Natural killer cell (primary cell): Measurements from ENCODE around the gene MAEA. TPM values are rescaled to one million over a fixed set of nuclear protein-coding genes. Genes with fewer than 3 reads are reported as not detected.

Experiments used
- ATAC-seq, 3 donors: fragments of 150-1000 bp in 2 of 3; fragments of 200-7000 bp in 1 of 3; cut with Tn5 transposase; 1 replicate in 1 of 3; 2 replicates in 2 of 3; pipeline ENCODE4 v1.10.0; 2021; ENCODE audit warnings: mild to moderate bottlenecking in 2 of 3, moderate library complexity in 2 of 3
- DNase-seq, 2 donors: peaks; one replicate each; pipeline versions ENCODE4 v3.0.0 to v3.0.0-alpha.2; 2013 to 2021; ENCODE audit warnings: mixed read lengths in 1 of 2
- H3K27ac ChIP-seq: one replicate; pipeline ENCODE4 v1.5.1; 2013; ENCODE audit warnings: mild to moderate bottlenecking, low read length
- H3K27me3 ChIP-seq: one replicate; pipeline ENCODE4 v1.6.1; 2013; ENCODE audit warnings: low read length; ENCODE audit not compliant: control insufficient read depth, insufficient read depth
- H3K36me3 ChIP-seq: one replicate; pipeline ENCODE4 v1.6.1; 2013; ENCODE audit warnings: low read length; ENCODE audit not compliant: control insufficient read depth, insufficient read depth
- H3K4me1 ChIP-seq: one replicate; pipeline ENCODE4 v1.6.1; 2013; ENCODE audit warnings: low read length; ENCODE audit not compliant: control insufficient read depth, insufficient read depth
- H3K4me3 ChIP-seq: one replicate; pipeline ENCODE4 v1.5.1; 2013; ENCODE audit warnings: low read length
- H3K9me3 ChIP-seq: one replicate; pipeline ENCODE4 v1.6.1; 2013; ENCODE audit warnings: low read length; ENCODE audit not compliant: control insufficient read depth, insufficient read depth
- H3K27ac Mint-ChIP-seq, 2 donors: one replicate each; pipeline ENCODE4 v1.8.0; 2022; ENCODE audit warnings: mild to moderate bottlenecking in 2 of 2, mixed read lengths in 2 of 2, moderate library complexity in 1 of 2
- H3K27me3 Mint-ChIP-seq, 2 donors: one replicate each; pipeline ENCODE4 v1.8.0; 2022; ENCODE audit warnings: low read depth in 2 of 2, mixed read lengths in 2 of 2
- H3K36me3 Mint-ChIP-seq: one replicate; pipeline ENCODE4 v1.8.0; 2022; ENCODE audit warnings: mixed read lengths
- H3K4me1 Mint-ChIP-seq, 2 donors: one replicate each; pipeline ENCODE4 v1.8.0; 2022; ENCODE audit warnings: mixed read lengths in 2 of 2
- H3K4me3 Mint-ChIP-seq: one replicate; pipeline ENCODE4 v1.8.0; 2022; ENCODE audit warnings: mild to moderate bottlenecking, moderate library complexity, mixed read lengths
- H3K9me3 Mint-ChIP-seq, 2 donors: one replicate each; pipeline ENCODE4 v1.8.0; 2022; ENCODE audit warnings: mixed read lengths in 2 of 2
- WGBS: methylation state at CpG from one replicate; pipeline ENCODE4 v1.1.7; 2013; ENCODE audit warnings: missing lambda C conversion rate; ENCODE audit not compliant: insufficient coverage; 5-methylcytosine and 5-hydroxymethylcytosine counted together
- intact Hi-C: fragments of 100-400 bp; cut with micrococcal nuclease; formaldehyde crosslinking; loops from one replicate; pipeline ENCODE4 v1.14.2; 2022
- total RNA-seq, 4 donors: library from RNA; stranded (reverse); fragments of 120-200 nt in 1 of 4; gene quantifications; one replicate each; pipeline versions ENCODE4 v1.2.3 to v1.2.4, GENCODE V29; 2013 to 2022
- TF ChIP-seq, protein P1 (sequence below): fragments of 200-600 bp; IDR thresholded peaks from one replicate; pipeline ENCODE4 v1.8.0; 2022; ENCODE audit warnings: antibody characterized with exemption

The MAEA gene
- total RNA-seq, 3 donors from 2014 or later (not counting 1 experiment from before 2014, with no cell fraction given) = 63.5 to 89.2 (median 64.0) TPM

DNA sequence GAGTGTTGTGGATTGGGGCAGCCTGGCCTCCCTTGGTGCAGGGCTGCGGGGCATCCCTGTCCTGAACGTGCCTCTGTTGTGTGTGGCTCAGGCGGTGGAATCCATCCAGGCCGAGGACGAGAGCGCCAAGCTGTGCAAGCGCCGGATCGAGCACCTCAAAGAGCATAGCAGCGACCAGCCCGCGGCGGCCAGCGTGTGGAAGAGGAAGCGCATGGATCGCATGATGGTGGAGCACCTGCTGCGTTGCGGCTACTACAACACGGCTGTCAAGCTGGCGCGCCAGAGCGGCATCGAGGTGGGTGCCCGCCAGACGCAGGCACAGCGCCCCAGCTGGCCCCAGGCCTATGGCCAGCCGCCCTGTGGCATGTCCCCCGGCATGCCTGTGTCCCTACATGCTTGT lies 25.6 kb downstream of the MAEA start:
- Mint-ChIP-seq H3K4me3 (no peak overlapping the region), H3K36me3 (no peaks in the 10 kb centered on the region), H3K9me3 (no peaks in the 10 kb centered on the region), H3K27me3 (no peaks in the 10 kb centered on the region), H3K4me1 (peaks cover 18 to 21% of the 10 kb centered on the region in 2 donors), H3K27ac (no peak overlapping the region)
- peaks cover 18% of the 10 kb centered on the region for H3K4me1 ChIP-seq
- TF ChIP-seq, protein P1, sequence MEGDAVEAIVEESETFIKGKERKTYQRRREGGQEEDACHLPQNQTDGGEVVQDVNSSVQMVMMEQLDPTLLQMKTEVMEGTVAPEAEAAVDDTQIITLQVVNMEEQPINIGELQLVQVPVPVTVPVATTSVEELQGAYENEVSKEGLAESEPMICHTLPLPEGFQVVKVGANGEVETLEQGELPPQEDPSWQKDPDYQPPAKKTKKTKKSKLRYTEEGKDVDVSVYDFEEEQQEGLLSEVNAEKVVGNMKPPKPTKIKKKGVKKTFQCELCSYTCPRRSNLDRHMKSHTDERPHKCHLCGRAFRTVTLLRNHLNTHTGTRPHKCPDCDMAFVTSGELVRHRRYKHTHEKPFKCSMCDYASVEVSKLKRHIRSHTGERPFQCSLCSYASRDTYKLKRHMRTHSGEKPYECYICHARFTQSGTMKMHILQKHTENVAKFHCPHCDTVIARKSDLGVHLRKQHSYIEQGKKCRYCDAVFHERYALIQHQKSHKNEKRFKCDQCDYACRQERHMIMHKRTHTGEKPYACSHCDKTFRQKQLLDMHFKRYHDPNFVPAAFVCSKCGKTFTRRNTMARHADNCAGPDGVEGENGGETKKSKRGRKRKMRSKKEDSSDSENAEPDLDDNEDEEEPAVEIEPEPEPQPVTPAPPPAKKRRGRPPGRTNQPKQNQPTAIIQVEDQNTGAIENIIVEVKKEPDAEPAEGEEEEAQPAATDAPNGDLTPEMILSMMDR = no peak
- H3K27ac ChIP-seq = no peak overlapping the region
- intact Hi-C loops = no loop called here
- ATAC-seq (no peak), DNase-seq (no peak)
- H3K36me3 ChIP-seq = peaks cover 56% of the 10 kb centered on the region
- H3K9me3 ChIP-seq = no peaks in the 10 kb centered on the region
- WGBS = 95% methylated on average over 27 of the region's 28 CpGs
- no peak overlapping the region for H3K4me3 ChIP-seq
- no peaks in the 10 kb centered on the region for H3K27me3 ChIP-seq

DNA sequence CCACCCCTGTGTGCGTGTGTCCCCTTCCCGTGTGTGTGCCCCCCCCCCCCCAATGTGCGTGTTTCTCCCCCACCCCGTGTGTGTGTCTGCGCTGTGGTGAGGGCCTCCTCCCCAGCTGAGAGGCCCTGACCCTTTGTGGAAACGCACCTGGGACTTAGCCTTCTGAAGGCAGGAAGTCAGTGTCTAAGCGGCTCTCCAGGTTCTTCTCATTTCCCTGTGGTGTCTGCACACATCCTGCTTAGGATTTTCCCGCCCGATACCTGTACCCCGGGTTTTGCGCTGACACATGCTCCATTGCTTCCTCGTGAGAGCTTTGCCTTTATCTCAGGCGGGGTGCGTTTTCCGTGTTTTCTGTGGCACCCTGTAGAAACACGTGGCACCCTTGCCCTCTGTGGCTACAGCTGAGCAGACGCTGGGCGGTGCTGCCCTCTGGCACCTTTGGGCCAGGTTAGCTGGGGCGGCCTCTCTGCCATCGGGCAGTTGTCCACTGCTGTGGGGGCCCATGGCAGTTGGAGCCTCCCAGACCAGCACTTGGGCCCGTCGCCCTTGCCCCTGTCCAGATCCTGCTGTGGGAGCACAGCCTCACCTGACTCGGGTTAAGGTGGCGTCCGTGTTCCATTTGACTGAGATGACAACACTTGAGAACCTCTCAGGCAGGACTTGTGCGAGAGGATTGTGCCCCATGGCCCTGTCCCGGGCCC lies 26.3 kb downstream of the MAEA start:
- Mint-ChIP-seq H3K9me3 (no peaks in the 10 kb centered on the region), H3K4me3 (peak overlapping the region; percentile 25), H3K4me1 (peaks cover 15 to 16% of the 10 kb centered on the region in 2 donors), H3K36me3 (no peaks in the 10 kb centered on the region), H3K27ac (peak overlapping the region in 1 of 2 donors; percentile 29), H3K27me3 (no peaks in the 10 kb centered on the region)
- Histone ChIP-seq H3K27me3 (no peaks in the 10 kb centered on the region), H3K27ac (no peak overlapping the region), H3K4me3 (no peak overlapping the region), H3K4me1 (peaks cover 12% of the 10 kb centered on the region), H3K36me3 (peaks cover 56% of the 10 kb centered on the region), H3K9me3 (no peaks in the 10 kb centered on the region)
- DNase-seq (peak in 1 of 2 donors; percentile 39), ATAC-seq (no peak)
- TF ChIP-seq, protein P1 = no peak
- 88% methylated on average over 24 of the region's 27 CpGs for WGBS
- intact Hi-C loops = no loop called here

DNA sequence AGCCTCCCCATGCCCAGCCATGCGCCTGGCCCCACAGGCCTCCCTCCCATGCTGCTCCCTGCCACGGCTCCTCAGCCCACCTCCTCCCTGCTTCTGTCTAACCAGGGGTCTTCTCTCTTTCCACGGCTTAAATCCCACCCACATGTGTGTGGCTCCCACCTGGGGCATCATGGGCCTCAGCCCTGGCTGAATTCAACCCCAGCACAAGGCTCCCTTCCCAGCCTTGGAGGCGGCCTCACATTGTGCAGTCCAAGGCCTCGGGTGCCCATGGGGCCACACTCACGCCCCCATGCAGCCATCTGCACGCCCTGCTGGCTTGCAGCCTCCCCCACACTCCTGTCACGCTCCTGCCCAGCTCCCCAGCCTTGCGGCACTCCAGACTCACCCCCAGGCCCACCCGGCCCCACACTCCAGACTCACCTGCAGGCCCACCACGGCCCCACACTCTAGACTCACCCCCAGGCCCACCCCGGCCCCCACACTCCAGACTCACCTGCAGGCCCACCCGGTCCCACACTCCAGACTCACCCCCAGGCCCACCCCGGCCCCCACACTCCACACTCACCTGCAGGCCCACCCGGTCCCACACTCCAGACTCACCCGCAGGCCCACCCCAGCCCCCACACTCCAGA lies 27.0 kb downstream of the MAEA start:
- Histone ChIP-seq H3K27ac (no peak overlapping the region), H3K27me3 (no peaks in the 10 kb centered on the region), H3K9me3 (no peaks in the 10 kb centered on the region), H3K4me3 (no peak overlapping the region), H3K4me1 (peaks cover 5% of the 10 kb centered on the region), H3K36me3 (peaks cover 56% of the 10 kb centered on the region)
- TF ChIP-seq, protein P1 = no peak
- WGBS = 86% methylated on average over 16 of the region's 16 CpGs
- ATAC-seq (no peak), DNase-seq (no peak)
- no peaks in the 10 kb centered on the region for H3K27me3 Mint-ChIP-seq
- H3K4me3 Mint-ChIP-seq = no peak overlapping the region
- peaks cover 9 to 10% of the 10 kb centered on the region in 2 donors for H3K4me1 Mint-ChIP-seq
- intact Hi-C loops = no loop called here
- H3K27ac Mint-ChIP-seq = peak overlapping the region in 1 of 2 donors; percentile 29
- H3K9me3 Mint-ChIP-seq = no peaks in the 10 kb centered on the region
- H3K36me3 Mint-ChIP-seq = no peaks in the 10 kb centered on the region
